ENCODE data around the gene SLC39A10. TPM values are rescaled to one million over a fixed set of nuclear protein-coding genes. Genes with fewer than 3 reads are reported as not detected.
"Not testable (repeated sequence)": the region's sequence is repeated elsewhere in the genome, so short reads cannot be mapped to it uniquely, and the experiment has no call there.

The SLC39A10 gene
- total RNA-seq, 2 donors from 2014 or later, result 52.3 to 53.3 TPM

GRCh38 chr2:195683174-195683573 is 26.1 kb downstream of the SLC39A10 start:
- ATAC-seq, result no peak
- Mint-ChIP-seq H3K27ac (no peak overlapping the region), H3K9me3 (peaks cover 0 to 7% of the 10 kb centered on the region in 2 donors), H3K36me3 (peaks cover 24 to 34% of the 10 kb centered on the region in 2 donors)
- no peak for DNase-seq (ENCODE audit: low spot score in 2 of 2)

- DNase-seq (ENCODE audit: low spot score in 2 of 2) (no peak), ATAC-seq (peak in 1 of 2 donors; percentile 11)
- H3K9me3 Mint-ChIP-seq, result peaks cover 3 to 6% of the 10 kb centered on the region in 2 donors
- H3K36me3 Mint-ChIP-seq, result peaks cover 25 to 41% of the 10 kb centered on the region in 2 donors
- H3K27ac Mint-ChIP-seq, result peak overlapping the region in 1 of 2 donors; percentile 94
Measured at GRCh38 chr2:195686564-195686963, 29.5 kb downstream of the SLC39A10 start.

GRCh38 chr2:195687320-195688086 is 30.5 kb downstream of the SLC39A10 start:
- DNase-seq (ENCODE audit: low spot score in 2 of 2) (no peak), ATAC-seq (no peak)
- Mint-ChIP-seq H3K36me3 (peaks cover 33 to 50% of the 10 kb centered on the region in 2 donors), H3K27ac (no peak overlapping the region), H3K9me3 (peaks cover 11 to 13% of the 10 kb centered on the region in 2 donors)

GRCh38 chr2:195692531-195692930 is 35.5 kb downstream of the SLC39A10 start:
- Mint-ChIP-seq H3K9me3 (peaks cover 23 to 25% of the 10 kb centered on the region in 2 donors), H3K36me3 (peaks cover 37 to 65% of the 10 kb centered on the region in 2 donors)
- not testable (repeated sequence) for DNase-seq (ENCODE audit: low spot score in 2 of 2); H3K27ac Mint-ChIP-seq
- ATAC-seq, result peak in 1 of 2 donors; percentile 60

- DNase-seq (ENCODE audit: low spot score in 2 of 2) (no peak), ATAC-seq (no peak)
- Mint-ChIP-seq H3K36me3 (peaks cover 41 to 81% of the 10 kb centered on the region in 2 donors), H3K27ac (peak overlapping the region in 1 of 2 donors; percentile 6), H3K9me3 (peaks cover 25 to 28% of the 10 kb centered on the region in 2 donors)
Measured at GRCh38 chr2:195694553-195694952, 37.5 kb downstream of the SLC39A10 start.

- DNase-seq (ENCODE audit: low spot score in 2 of 2), result no peak
- Mint-ChIP-seq H3K27ac (no peak overlapping the region), H3K36me3 (peaks cover 41 to 82% of the 10 kb centered on the region in 2 donors), H3K9me3 (peaks cover 30 to 32% of the 10 kb centered on the region in 2 donors)
- no peak for ATAC-seq
Measured at GRCh38 chr2:195695002-195695631, 38.1 kb downstream of the SLC39A10 start.

GRCh38 chr2:195696012-195696411 is 39.0 kb downstream of the SLC39A10 start:
- peaks cover 33 to 34% of the 10 kb centered on the region in 2 donors for H3K9me3 Mint-ChIP-seq
- H3K27ac Mint-ChIP-seq, result peak overlapping the region in 1 of 2 donors; percentile 79
- no peak for DNase-seq (ENCODE audit: low spot score in 2 of 2)
- no peak for ATAC-seq
- peaks cover 48 to 82% of the 10 kb centered on the region in 2 donors for H3K36me3 Mint-ChIP-seq

- DNase-seq (ENCODE audit: low spot score in 2 of 2) (no peak), ATAC-seq (no peak)
- Mint-ChIP-seq H3K36me3 (peaks cover 41 to 79% of the 10 kb centered on the region in 2 donors), H3K9me3 (peaks cover 23 to 24% of the 10 kb centered on the region in 2 donors), H3K27ac (no peak overlapping the region)
Measured at GRCh38 chr2:195697681-195698220, 40.7 kb downstream of the SLC39A10 start.

GRCh38 chr2:195700480-195700879 is 43.5 kb downstream of the SLC39A10 start:
- no peak overlapping the region for H3K27ac Mint-ChIP-seq
- peaks cover 24 to 61% of the 10 kb centered on the region in 2 donors for H3K36me3 Mint-ChIP-seq
- DNase-seq (ENCODE audit: low spot score in 2 of 2) (no peak), ATAC-seq (no peak)
- peaks cover 9 to 13% of the 10 kb centered on the region in 2 donors for H3K9me3 Mint-ChIP-seq

- DNase-seq (ENCODE audit: low spot score in 2 of 2), result no peak
- no peak for ATAC-seq
- H3K27ac Mint-ChIP-seq, result no peak overlapping the region
- no peaks in the 10 kb centered on the region for H3K9me3 Mint-ChIP-seq
- H3K36me3 Mint-ChIP-seq, result peaks cover 10 to 14% of the 10 kb centered on the region in 2 donors
Measured at GRCh38 chr2:195706161-195706900, 49.3 kb downstream of the SLC39A10 start.

- ATAC-seq, result no peak
- no peak for DNase-seq (ENCODE audit: low spot score in 2 of 2)
- Mint-ChIP-seq H3K9me3 (no peaks in the 10 kb centered on the region), H3K36me3 (peaks cover 11 to 15% of the 10 kb centered on the region in 2 donors), H3K27ac (peak overlapping the region in 1 of 2 donors; percentile 3)
Measured at GRCh38 chr2:195709901-195710806, 53.1 kb downstream of the SLC39A10 start.

GRCh38 chr2:195711478-195711877 is 54.5 kb downstream of the SLC39A10 start:
- Mint-ChIP-seq H3K27ac (peak overlapping the region in 1 of 2 donors; percentile 11), H3K9me3 (no peaks in the 10 kb centered on the region), H3K36me3 (peaks cover 14 to 15% of the 10 kb centered on the region in 2 donors)
- ATAC-seq (no peak), DNase-seq (ENCODE audit: low spot score in 2 of 2) (no peak)

- no peaks in the 10 kb centered on the region for H3K9me3 Mint-ChIP-seq
- DNase-seq (ENCODE audit: low spot score in 2 of 2), result no peak
- peaks cover 27 to 36% of the 10 kb centered on the region in 2 donors for H3K36me3 Mint-ChIP-seq
- ATAC-seq, result no peak
- no peak overlapping the region for H3K27ac Mint-ChIP-seq
Measured at GRCh38 chr2:195716466-195716865, 59.4 kb downstream of the SLC39A10 start.

GRCh38 chr2:195721042-195721441 is 64.0 kb downstream of the SLC39A10 start:
- Mint-ChIP-seq H3K27ac (peak overlapping the region in 1 of 2 donors; percentile 51), H3K9me3 (no peaks in the 10 kb centered on the region), H3K36me3 (peaks cover 20 to 34% of the 10 kb centered on the region in 2 donors)
- DNase-seq (ENCODE audit: low spot score in 2 of 2) (no peak), ATAC-seq (no peak)

- ATAC-seq (no peak), DNase-seq (ENCODE audit: low spot score in 2 of 2) (no peak)
- H3K27ac Mint-ChIP-seq, result no peak overlapping the region
- H3K9me3 Mint-ChIP-seq, result no peaks in the 10 kb centered on the region
- peaks cover 20 to 25% of the 10 kb centered on the region in 2 donors for H3K36me3 Mint-ChIP-seq
Measured at GRCh38 chr2:195722075-195722474, 65.0 kb downstream of the SLC39A10 start.

GRCh38 chr2:195727106-195727505 is 70.1 kb downstream of the SLC39A10 start:
- Mint-ChIP-seq H3K27ac (no peak overlapping the region), H3K36me3 (peaks cover 29 to 36% of the 10 kb centered on the region in 2 donors), H3K9me3 (peaks cover 4 to 7% of the 10 kb centered on the region in 2 donors)
- ATAC-seq (no peak), DNase-seq (ENCODE audit: low spot score in 2 of 2) (no peak)

All from activated naive CD4-positive, alpha-beta T cell treated with anti-CD3 and anti-CD28 coated beads, Interleukin-2, amount 50 U/mL, for 72 hours (primary cell).